GM21515 (cell line): ENCODE data around the gene KRTAP9-4.
"Not testable (repeated sequence)": the region's sequence is repeated elsewhere in the genome, so short reads cannot be mapped to it uniquely, and the experiment has no call there.

Experiments used
- ATAC-seq: cut with Tn5 transposase; IDR thresholded peaks from one replicate; pipeline ENCODE4 v1.9.1; 2021; ENCODE audit not compliant: unreplicated experiment

The KRTAP9-4 gene, protein sequence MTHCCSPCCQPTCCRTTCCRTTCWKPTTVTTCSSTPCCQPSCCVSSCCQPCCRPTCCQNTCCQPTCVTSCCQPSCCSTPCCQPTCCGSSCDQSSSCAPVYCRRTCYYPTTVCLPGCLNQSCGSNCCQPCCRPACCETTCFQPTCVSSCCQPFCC

GRCh38 chr17:41249637-41250240 is at the start of gene KRTAP9-4:
Gene KRTAP9-4, plus strand, starts transcription at chr17:41249687. Its CDS starts 34 bp downstream, at chr17:41249721.
- not testable (repeated sequence) for ATAC-seq

GRCh38 chr17:41211845-41212466 is 37.5 kb upstream of the KRTAP9-4 start:
- ATAC-seq = no peak

DNA sequence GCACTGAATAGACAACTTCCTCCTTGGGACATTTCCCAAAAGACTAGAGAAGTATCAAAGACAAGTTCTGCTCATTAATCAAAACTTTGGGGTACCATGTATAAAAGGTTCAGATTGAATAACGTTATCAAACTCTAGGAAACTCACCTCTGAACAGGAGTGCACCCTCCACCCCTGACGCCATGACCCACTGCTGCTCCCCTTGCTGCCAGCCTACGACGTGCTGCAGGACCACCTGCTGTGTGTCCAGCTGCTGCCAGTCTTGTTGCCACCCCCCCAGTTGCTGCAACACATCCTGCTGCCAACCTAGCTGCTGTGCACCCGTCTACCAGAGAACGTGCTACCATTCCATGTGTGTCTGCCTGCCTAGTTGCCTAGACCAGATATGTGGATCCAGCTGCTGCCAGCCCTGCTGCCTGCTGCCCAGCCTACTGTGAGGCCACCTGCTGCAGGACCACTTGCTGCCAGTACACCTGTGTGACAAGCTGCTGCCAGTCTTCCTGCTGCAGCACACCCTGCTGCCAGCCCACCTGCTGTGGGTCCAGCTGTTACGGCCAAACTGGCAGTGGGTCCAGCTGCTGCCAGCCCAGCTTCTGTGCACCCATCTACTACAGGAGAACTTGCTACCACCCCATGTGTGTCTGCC is 36.8 kb upstream of the KRTAP9-4 start:
- ATAC-seq = no peak

- ATAC-seq = no peak
Measured at GRCh38 chr17:41215681-41216080, 33.8 kb upstream of the KRTAP9-4 start.

- no peak for ATAC-seq
Measured at GRCh38 chr17:41223821-41224220, 25.7 kb upstream of the KRTAP9-4 start.

DNA sequence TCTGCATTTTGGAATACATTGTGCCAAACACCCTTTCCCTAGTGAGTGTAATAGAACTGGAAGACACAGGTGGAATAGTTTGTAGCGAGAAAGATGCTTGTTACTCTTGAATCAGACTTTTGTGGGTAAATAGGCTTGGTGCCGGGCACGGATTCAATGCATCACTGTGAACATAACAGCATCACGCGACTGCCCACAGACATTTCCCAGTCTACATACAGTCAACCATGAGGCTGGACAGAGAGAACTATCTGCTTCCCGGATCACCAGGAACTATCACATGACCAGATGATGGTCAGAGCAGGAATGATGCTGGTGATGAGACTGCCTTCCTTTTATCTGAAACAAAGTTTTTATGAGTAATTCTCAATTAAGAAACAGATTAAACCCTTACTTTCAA is 23.4 kb upstream of the KRTAP9-4 start:
- ATAC-seq = no peak

GRCh38 chr17:41226598-41227095 is 22.8 kb upstream of the KRTAP9-4 start, which contains the start of gene KRTAP9-2:
Gene KRTAP9-2, plus strand, starts transcription at chr17:41226648. Its CDS starts 7 bp downstream, at chr17:41226655.
- ATAC-seq = not testable (repeated sequence)

GRCh38 chr17:41230094-41230493 is 19.4 kb upstream of the KRTAP9-4 start:
- no peak for ATAC-seq

DNA sequence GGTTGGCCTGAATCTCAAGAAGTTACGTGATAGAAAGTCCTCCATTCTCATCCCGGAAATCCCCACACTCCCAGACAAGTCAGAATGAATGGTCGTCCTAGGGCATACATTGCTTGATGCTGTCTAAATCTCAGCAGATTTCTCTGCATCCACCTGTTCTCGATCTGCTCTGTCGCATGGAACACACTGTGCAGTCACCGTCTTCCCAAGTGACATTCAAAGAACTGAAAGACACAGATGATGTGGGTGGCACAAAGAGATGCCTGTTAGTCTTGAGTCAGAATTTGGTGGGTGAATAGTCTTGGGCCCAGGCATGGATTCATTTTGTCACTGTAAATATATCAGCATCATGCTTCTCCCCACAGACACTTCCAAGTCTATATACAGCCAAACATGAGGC is 17.8 kb upstream of the KRTAP9-4 start:
- ATAC-seq = no peak

DNA sequence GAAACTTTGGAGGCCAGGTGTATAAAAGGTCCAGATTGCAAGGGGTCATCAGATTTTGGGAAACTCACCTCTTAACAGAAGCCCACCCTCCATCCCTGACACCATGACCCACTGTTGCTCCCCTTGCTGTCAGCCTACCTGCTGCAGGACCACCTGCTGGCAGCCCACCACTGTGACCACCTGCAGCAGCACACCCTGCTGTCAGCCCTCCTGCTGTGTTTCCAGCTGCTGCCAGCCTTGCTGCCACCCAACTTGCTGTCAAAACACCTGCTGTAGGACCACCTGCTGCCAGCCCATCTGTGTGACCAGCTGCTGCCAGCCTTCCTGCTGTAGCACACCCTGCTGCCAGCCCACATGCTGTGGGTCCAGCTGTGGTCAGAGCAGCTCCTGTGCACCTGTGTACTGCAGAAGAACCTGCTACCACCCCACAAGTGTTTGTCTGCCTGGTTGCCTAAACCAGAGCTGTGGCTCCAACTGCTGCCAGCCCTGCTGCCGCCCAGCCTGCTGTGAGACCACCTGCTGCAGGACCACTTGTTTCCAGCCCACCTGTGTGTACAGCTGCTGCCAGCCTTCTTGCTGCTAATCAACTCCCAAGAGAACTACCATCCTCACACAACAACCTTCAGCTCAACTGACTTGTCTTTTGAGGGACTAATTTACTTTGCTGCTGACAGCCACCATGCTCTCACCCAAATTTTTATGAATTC is 16.9 kb upstream of the KRTAP9-4 start, which contains the start of gene KRTAP9-3:
TSS of gene KRTAP9-3 (plus strand) at position 51 of the 707 bp plus-strand sequence. CDS start at position 104, 53 bp downstream.
- ATAC-seq = not testable (repeated sequence)

DNA sequence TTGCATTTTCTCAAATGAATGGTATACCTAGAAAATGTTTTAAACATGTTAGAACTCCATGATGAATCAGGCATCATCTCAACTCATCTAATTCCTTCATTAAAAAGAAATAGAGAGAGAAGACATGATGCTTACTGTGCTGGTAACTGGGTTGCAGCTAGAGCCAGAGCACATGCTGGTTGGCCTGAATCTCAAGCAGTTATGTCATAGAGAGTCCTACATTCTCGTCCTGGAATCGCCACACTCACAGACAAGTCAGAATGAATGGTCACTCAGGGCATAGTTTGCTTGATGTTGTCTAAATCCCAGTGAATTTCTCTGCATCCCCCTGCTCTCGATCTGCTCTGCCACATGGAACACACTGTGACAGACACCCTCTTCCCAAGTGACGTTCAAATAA is 12.4 kb upstream of the KRTAP9-4 start:
- not testable (repeated sequence) for ATAC-seq

GRCh38 chr17:41237949-41238437 is 11.5 kb upstream of the KRTAP9-4 start, which contains the start of gene KRTAP9-8:
Gene KRTAP9-8, plus strand, starts transcription at chr17:41237999. Its CDS starts 53 bp downstream, at chr17:41238052.
- not testable (repeated sequence) for ATAC-seq

DNA sequence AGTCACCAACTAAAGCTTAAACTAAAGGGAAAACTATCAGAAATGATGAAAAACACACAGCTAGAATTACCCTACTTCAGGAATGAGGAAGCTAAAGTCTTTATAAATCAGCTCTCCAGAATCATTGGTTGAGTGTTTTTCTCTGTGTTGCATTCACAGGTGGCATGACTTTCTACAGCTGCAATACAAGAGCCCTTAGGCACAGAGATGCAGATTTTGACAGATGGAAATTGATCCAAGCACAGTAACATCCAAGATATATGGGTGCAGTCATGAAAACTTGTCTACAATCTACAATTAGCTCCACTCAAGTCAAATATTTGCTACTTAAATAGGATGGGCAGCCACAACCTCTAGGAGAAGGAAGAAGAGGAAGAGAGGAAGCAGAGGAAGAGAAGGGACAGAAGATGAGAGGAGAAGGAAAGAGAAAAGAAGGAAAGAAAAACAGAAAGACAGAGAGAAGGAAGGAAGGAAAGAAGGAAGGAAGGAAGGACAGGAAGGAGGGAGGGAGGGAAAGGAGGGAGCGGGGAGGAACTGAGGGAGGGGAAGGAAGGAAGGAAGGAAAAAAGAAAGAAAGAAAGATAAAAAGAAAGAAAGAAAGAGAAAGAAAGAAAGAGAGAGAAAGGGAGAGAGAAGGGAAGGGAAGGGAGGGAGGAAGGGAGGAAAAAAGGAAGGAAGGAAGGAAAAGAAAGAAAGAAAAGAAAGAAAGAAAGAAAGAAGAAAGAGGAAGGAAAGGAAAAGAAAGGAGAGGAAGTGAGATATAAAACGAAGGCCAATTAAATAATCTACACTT is 2.3 kb upstream of the KRTAP9-4 start:
- ATAC-seq = not testable (repeated sequence)

DNA sequence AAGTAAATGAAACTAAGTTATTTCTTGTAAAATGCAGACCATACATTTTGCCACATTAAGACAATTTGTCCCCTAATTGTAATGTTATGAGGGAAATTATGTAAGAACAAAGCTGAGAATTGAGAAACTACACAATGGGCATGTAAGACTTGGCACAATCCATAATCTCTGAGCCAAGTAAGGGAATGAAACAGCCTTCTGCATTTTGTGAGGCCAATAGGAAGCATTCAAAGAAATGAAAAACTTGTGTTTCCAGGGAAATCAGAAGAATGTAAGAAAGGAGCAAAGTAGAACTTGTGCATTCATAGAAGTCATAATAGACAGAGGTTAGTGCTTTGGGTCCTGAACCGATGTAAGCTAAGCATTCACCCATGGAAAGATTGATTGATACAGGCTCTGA is 1.8 kb downstream of the KRTAP9-4 start:
- ATAC-seq = no peak

- ATAC-seq = no peak
Measured at GRCh38 chr17:41254861-41255260, 5.4 kb downstream of the KRTAP9-4 start.

GRCh38 chr17:41255381-41256290 is 6.1 kb downstream of the KRTAP9-4 start, which contains the start of gene KRTAP9-9:
Gene KRTAP9-9, plus strand, starts transcription at chr17:41255384.
- not testable (repeated sequence) for ATAC-seq

- ATAC-seq = no peak
Measured at GRCh38 chr17:41256291-41256685, 6.8 kb downstream of the KRTAP9-4 start.

GRCh38 chr17:41258406-41258805 is 8.9 kb downstream of the KRTAP9-4 start:
- ATAC-seq = no peak

- no peak for ATAC-seq
Measured at GRCh38 chr17:41263212-41263611, 13.7 kb downstream of the KRTAP9-4 start.
